ENCODE results near the gene RAB44. TPM values are rescaled to one million over a fixed set of nuclear protein-coding genes. Genes with fewer than 3 reads are reported as not detected.
"Not testable (repeated sequence)": the region's sequence is repeated elsewhere in the genome, so short reads cannot be mapped to it uniquely, and the experiment has no call there.

Gene RAB44
- total RNA-seq, 1 experiment from 2014 or later, result under 0.01 TPM

GRCh38 chr6:36706339-36706738, 8.7 kb downstream of the RAB44 start:
- no peak for DNase-seq (ENCODE audit: low read depth)

DNA sequence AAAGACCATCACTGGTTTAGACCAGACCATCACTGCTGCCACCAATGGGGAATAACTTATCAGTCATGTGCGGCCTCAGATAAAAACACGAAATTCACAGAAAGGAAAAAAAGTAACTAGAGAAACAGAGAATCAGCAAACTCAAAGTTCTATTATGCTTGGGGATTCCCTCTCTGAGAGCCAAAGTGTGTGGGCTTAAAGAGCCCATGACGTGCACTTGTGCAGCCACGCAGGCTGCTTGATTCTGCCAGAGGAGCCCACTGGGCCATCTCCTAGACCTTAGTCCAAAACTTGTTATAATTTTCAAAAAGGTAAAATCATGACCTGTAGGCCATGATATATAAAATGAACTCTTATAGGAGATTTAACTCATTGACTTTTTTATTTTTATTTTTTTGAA, 15.2 kb downstream of the RAB44 start:
- no peak for DNase-seq (ENCODE audit: low read depth)

- DNase-seq (ENCODE audit: low read depth), result no peak
Measured at GRCh38 chr6:36713846-36714245, 16.2 kb downstream of the RAB44 start.

DNA sequence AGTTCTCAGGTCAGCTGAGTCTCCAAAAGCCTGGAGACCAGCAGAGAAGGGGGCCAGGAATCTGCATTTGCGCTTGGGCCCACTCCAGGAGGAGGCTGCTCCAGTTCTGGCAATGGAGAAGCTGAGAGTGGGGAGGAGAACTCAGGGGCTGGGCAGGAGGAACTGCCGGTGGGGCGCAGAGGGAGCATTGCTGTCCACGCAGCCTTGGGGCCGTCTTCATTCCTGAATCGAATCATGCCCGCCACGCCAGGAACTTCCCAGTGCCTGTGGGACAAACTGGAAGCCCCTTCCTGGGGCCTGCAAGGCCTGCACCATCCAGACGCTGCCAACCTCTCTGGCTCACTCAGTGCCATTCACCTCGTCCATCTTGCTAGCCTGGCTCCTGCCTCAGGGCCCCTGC, 16.9 kb downstream of the RAB44 start:
- no peak for DNase-seq (ENCODE audit: low read depth)

GRCh38 chr6:36715469-36715868, 17.8 kb downstream of the RAB44 start:
- DNase-seq (ENCODE audit: low read depth), result no peak

GRCh38 chr6:36716476-36717093, 19.0 kb downstream of the RAB44 start:
- DNase-seq (ENCODE audit: low read depth), result no peak

- DNase-seq (ENCODE audit: low read depth), result no peak
Measured at GRCh38 chr6:36717231-36717825, 19.7 kb downstream of the RAB44 start.

- DNase-seq (ENCODE audit: low read depth), result no peak
Measured at GRCh38 chr6:36717871-36718540, 20.4 kb downstream of the RAB44 start.

DNA sequence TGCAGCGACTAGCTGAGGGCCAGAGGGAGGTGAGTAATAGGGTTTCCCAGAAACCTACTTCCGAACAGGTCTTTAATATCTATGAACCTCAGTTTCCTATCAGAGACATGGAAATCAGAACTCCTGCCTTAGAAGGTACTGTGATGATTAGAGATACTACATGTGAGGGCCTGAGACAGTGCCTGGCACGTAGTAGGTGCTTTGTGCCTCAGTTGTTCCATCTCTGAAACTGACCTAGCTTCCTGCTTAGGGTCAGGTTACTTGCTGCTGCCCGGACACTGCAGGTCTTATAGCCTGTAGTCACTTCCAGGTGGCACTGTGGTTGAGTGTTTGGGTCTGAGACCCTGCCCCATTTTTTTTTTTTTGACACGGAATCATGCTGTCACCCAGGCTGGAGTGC, 20.9 kb downstream of the RAB44 start:
- DNase-seq (ENCODE audit: low read depth), result no peak

GRCh38 chr6:36719126-36719525, 21.5 kb downstream of the RAB44 start:
- no peak for DNase-seq (ENCODE audit: low read depth)

DNA sequence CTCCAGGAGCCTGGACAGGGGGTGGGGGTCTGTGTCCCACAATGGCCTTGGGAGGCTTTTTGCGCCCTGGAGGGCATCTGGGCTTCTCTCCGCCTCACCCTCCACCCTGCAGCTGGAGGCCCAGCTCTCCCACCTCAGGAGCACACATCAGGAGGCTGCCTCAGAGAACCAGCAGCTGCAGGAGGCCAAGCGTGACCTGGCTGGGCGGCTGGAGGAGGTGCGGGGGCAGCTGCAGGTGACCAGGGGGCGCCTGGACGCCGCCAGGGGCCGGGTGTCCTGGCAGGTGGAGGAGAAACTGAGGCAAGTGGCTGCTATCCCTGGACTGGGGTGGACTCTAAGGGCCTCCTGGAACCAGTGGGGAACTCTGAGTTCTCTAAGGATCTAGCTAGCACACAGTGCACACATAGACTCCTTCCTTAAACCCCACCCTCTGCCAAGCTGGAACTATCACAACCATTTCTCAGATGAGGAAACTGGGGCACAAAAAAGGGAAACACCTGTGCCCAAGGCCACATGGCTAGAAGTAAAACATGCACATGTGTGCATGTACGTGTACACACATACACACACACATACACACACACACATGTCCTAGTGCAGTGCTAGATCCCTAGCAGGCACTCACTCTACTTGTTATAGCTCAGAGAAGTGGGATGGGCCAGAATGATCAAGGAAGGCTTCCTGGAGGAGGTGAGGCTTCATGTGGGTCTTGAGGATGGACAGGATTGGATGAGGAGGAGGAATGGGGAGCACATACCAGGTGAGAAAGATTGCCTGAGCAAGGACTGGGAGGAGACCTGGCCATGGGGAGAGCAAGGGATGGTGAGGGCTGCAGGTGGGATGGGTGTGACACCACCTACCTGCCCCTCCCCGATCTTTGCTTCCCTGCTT, 22.9 kb downstream of the RAB44 start:
- DNase-seq (ENCODE audit: low read depth), result no peak

GRCh38 chr6:36721369-36722140, 23.9 kb downstream of the RAB44 start:
- DNase-seq (ENCODE audit: low read depth), result no peak

GRCh38 chr6:36722365-36722764, 24.7 kb downstream of the RAB44 start:
- DNase-seq (ENCODE audit: low read depth), result no peak

DNA sequence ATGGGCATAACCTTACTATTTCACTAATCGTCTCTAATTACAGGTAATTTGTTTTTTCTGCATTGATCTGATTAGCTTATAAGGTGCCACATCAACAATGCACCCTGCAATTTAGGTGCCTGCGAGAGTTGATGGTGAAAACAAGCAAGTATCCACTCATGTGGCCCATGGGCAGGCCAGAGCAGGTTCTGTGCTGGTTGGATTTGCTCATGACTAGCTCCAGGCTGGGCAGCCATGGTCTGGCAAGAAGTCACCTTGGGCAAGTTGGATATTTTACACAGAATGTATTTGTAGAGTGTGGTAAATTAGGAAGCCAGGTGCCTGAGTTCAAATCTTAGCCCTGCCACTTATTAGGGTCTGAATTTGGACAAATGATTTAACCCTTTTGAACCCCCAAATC, 25.3 kb downstream of the RAB44 start:
- no peak for DNase-seq (ENCODE audit: low read depth)

GRCh38 chr6:36723992-36724391, 26.4 kb downstream of the RAB44 start:
- not testable (repeated sequence) for DNase-seq (ENCODE audit: low read depth)

GRCh38 chr6:36724514-36725390, 27.1 kb downstream of the RAB44 start:
- peak; percentile 74 for DNase-seq (ENCODE audit: low read depth)

- DNase-seq (ENCODE audit: low read depth), result no peak
Measured at GRCh38 chr6:36725581-36725980, 28.0 kb downstream of the RAB44 start.

DNA sequence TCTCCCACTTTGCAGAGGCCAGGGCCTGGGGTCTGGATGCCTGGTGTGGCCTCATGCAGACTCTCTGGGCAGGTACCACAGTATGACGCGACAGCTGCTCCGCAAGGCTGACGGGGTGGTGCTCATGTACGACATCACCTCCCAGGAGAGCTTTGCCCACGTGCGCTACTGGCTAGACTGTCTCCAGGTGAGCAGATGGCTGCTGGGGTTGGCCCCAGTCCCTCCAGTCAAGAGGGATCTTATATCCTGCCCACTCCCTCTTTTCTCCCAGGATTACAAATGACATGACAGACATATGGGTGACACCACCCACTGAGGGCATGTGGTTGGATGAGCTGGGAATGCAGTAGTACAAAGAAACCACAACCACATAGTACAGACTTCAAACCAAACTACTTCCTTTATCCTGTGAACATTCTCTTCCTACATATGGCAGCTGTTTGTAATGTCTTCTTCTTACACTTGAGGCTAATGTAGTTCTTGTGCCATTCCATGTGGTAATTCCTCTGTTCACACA, 29.9 kb downstream of the RAB44 start:
- DNase-seq (ENCODE audit: low read depth), result peak; percentile 71

- DNase-seq (ENCODE audit: low read depth), result no peak
Measured at GRCh38 chr6:36728289-36729160, 30.9 kb downstream of the RAB44 start.

Measured in Daoy (cell line).